GM18505 (cell line): ENCODE results near the gene XRCC6.
"Not testable (repeated sequence)": the region's sequence is repeated elsewhere in the genome, so short reads cannot be mapped to it uniquely, and the experiment has no call there.

Experiments used
- ATAC-seq: cut with Tn5 transposase; IDR thresholded peaks from one replicate; pipeline ENCODE4 v1.9.1; 2021; ENCODE audit not compliant: unreplicated experiment
- POLR2A ChIP-seq: IDR thresholded peaks from 4 replicates; pipeline ENCODE4 v1.6.1; 2011; ENCODE audit warnings: borderline replicate concordance; ENCODE audit not compliant: insufficient read depth, insufficient read length; ENCODE audit errors: extremely low read depth

The XRCC6 gene

GRCh38 chr22:41587347-41587723 lies 33.8 kb upstream of the XRCC6 start:
- no peak for ATAC-seq
- TF ChIP-seq POLR2A: no peak

- peak; percentile 81 for TF ChIP-seq POLR2A
- peak; percentile 91 for ATAC-seq
These were observed 31.5 kb upstream of the XRCC6 start, which contains the start of gene PMM1 for GRCh38 chr22:41589391-41590241. Gene PMM1, minus strand, starts transcription at chr22:41589840. Its CDS starts 35 bp downstream, at chr22:41589805.

- not testable (repeated sequence) for ATAC-seq
These were observed 27.6 kb upstream of the XRCC6 start for GRCh38 chr22:41593336-41593960.

- no peak for ATAC-seq
- TF ChIP-seq POLR2A: no peak
These were observed 25.4 kb upstream of the XRCC6 start for GRCh38 chr22:41595703-41596102.

GRCh38 chr22:41596776-41597634 lies 24.1 kb upstream of the XRCC6 start:
- TF ChIP-seq POLR2A: no peak
- ATAC-seq: no peak

- no peak for ATAC-seq
- TF ChIP-seq POLR2A: no peak
These were observed 23.5 kb upstream of the XRCC6 start for GRCh38 chr22:41597635-41597953.

- ATAC-seq: no peak
- no peak for TF ChIP-seq POLR2A
These were observed 23.0 kb upstream of the XRCC6 start for GRCh38 chr22:41598081-41598480.

- ATAC-seq: no peak
- no peak for TF ChIP-seq POLR2A
These were observed 22.0 kb upstream of the XRCC6 start for GRCh38 chr22:41598891-41599635.

- ATAC-seq: no peak
- no peak for TF ChIP-seq POLR2A
These were observed 20.1 kb upstream of the XRCC6 start for GRCh38 chr22:41600976-41601375.

GRCh38 chr22:41603873-41604332 lies 17.2 kb upstream of the XRCC6 start:
- peak; percentile 79 for ATAC-seq

GRCh38 chr22:41608386-41608785 lies 12.7 kb upstream of the XRCC6 start:
- ATAC-seq: no peak
- no peak for TF ChIP-seq POLR2A

More at GRCh38 chr22:41603873-41604332, 17.2 kb upstream of the XRCC6 start:
- no peak for TF ChIP-seq POLR2A

GRCh38 chr22:41612603-41613306 lies 8.3 kb upstream of the XRCC6 start:
- no peak for TF ChIP-seq POLR2A
- ATAC-seq: no peak
